Astrocyte (in vitro differentiated cells and primary cell): ENCODE results near the gene KERA. TPM values are rescaled to one million over a fixed set of nuclear protein-coding genes. Genes with fewer than 3 reads are reported as not detected.

Experiments used
- DNase-seq: peaks from one replicate; pipeline ENCODE4 v3.0.0-alpha.2; 2010; ENCODE audit warnings: low read depth
- FAIRE-seq: peaks from 2 replicates; lab custom pipeline; 2011; peaks lifted over from hg19 to GRCh38; lab: Jason Lieb, UNC
- H2AFZ ChIP-seq: 2 replicates; pipeline ENCODE4 v1.6.0; 2012; ENCODE audit warnings: low read depth, low read length, inconsistent platforms
- H3K27ac ChIP-seq: 2 replicates; pipeline ENCODE4 v1.5.1; 2011; ENCODE audit warnings: low read depth, low read length, inconsistent platforms
- H3K27me3 ChIP-seq: 2 replicates; pipeline ENCODE4 v1.6.0; 2011; ENCODE audit warnings: low read length, inconsistent platforms; ENCODE audit not compliant: insufficient read depth
- H3K36me3 ChIP-seq: 2 replicates; pipeline ENCODE4 v1.5.1; 2011; ENCODE audit warnings: low read length, inconsistent platforms; ENCODE audit not compliant: insufficient read depth
- H3K4me1 ChIP-seq: 2 replicates; pipeline ENCODE4 v1.5.1; 2011; ENCODE audit warnings: low read length, inconsistent platforms; ENCODE audit not compliant: insufficient read depth
- H3K4me2 ChIP-seq: 2 replicates; pipeline ENCODE4 v1.6.0; 2012; ENCODE audit warnings: low read length, inconsistent platforms
- H3K4me3 ChIP-seq: 2 replicates; pipeline ENCODE4 v1.5.1; 2011; ENCODE audit warnings: low read depth, mild to moderate bottlenecking, low read length, inconsistent platforms; ENCODE audit not compliant: insufficient read depth
- H3K79me2 ChIP-seq: 2 replicates; pipeline ENCODE4 v1.6.0; 2012; ENCODE audit warnings: mild to moderate bottlenecking, low read length, inconsistent platforms; ENCODE audit not compliant: insufficient read depth
- H3K9ac ChIP-seq: 2 replicates; pipeline ENCODE4 v1.6.0; 2012; ENCODE audit warnings: mild to moderate bottlenecking, low read length, inconsistent platforms
- H3K9me3 ChIP-seq: 2 replicates; pipeline ENCODE4 v1.5.1; 2012; ENCODE audit warnings: low read depth, mild to moderate bottlenecking, low read length, inconsistent platforms; ENCODE audit not compliant: insufficient read depth
- H4K20me1 ChIP-seq: 2 replicates; pipeline ENCODE4 v1.6.0; 2012; ENCODE audit warnings: low read length, inconsistent platforms; ENCODE audit not compliant: insufficient read depth
- H3K27ac Mint-ChIP-seq: one replicate; pipeline ENCODE4 v1.8.0; 2021; ENCODE audit warnings: mild to moderate bottlenecking, mixed read lengths; ENCODE audit not compliant: unreplicated experiment
- H3K27me3 Mint-ChIP-seq: one replicate; pipeline ENCODE4 v1.8.0; 2021; ENCODE audit warnings: low read depth, mixed read lengths; ENCODE audit not compliant: unreplicated experiment
- H3K36me3 Mint-ChIP-seq: one replicate; pipeline ENCODE4 v1.8.0; 2021; ENCODE audit warnings: low read depth, mixed read lengths; ENCODE audit not compliant: unreplicated experiment
- H3K4me1 Mint-ChIP-seq: one replicate; pipeline ENCODE4 v1.8.0; 2021; ENCODE audit warnings: low read depth, mixed read lengths; ENCODE audit not compliant: unreplicated experiment
- H3K4me3 Mint-ChIP-seq: one replicate; pipeline ENCODE4 v1.8.0; 2021; ENCODE audit warnings: mild to moderate bottlenecking, moderate library complexity, mixed read lengths; ENCODE audit not compliant: unreplicated experiment
- H3K9me3 Mint-ChIP-seq: one replicate; pipeline ENCODE4 v1.8.0; 2021; ENCODE audit warnings: mild to moderate bottlenecking, mixed read lengths; ENCODE audit not compliant: unreplicated experiment
- CTCF ChIP-seq: IDR thresholded peaks from 2 replicates; pipeline ENCODE4 v1.5.1; 2011; ENCODE audit warnings: low read depth, mild to moderate bottlenecking, inconsistent platforms, low read length, moderate library complexity; ENCODE audit not compliant: insufficient read depth
- EZH2 ChIP-seq: IDR thresholded peaks from 2 replicates; pipeline ENCODE4 v1.6.1; 2012; ENCODE audit warnings: mild to moderate bottlenecking, low read length, inconsistent platforms; ENCODE audit not compliant: insufficient read depth
- total RNA-seq: library from RNA; stranded (reverse); gene quantifications from 2 replicates; pipeline ENCODE4 v1.2.1, GENCODE V29; 2021

KERA gene
- total RNA-seq, 1 donor from 2014 or later: not detected

DNA sequence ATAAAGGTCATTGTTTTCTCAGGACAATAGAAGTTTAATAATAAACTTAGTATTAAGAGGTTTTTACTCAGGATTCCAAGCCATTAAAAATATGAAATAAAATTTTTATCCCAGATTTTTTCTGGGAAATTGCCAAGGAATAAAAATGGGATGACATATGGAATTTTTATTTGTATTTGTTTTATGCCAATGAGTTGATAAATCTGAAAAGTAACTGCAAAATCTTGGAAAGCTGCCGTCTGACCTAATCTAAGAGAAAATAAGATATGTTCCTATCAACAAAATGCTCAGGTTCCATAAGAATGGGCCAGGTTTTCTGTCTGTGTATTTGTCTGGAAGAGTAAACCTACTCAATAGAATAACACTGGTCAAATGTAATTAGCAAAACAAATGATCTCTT lies 22.2 kb upstream of the KERA start:
- H4K20me1 ChIP-seq: no peaks in the 10 kb centered on the region
- H3K4me3 Mint-ChIP-seq: no peak overlapping the region

DNA sequence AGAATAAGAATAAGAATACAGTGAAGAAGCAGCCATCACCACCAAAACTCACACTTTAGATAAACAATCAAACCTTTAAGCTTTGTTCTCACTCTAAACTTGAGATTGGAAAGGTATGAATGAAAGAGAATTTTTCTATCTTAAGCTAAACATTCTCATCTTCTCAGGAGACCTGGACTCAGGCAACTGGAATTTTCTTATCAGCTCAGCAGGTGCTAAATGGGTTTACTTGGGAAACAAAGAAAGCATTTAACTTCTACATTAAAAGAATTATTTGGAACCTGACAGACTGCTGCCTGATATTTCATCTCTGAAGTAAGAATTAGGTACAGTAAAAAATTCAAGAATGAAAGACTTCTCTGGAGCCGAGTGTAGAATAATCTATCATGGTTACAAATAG lies 20.7 kb upstream of the KERA start:
- no peak overlapping the region for H3K4me3 ChIP-seq
- no peak overlapping the region for H3K4me3 Mint-ChIP-seq

More for the DNA sequence above, 22.2 kb upstream of the KERA start:
- H3K36me3 ChIP-seq: no peaks in the 10 kb centered on the region
- no peak for DNase-seq
- H3K9me3 Mint-ChIP-seq: no peaks in the 10 kb centered on the region
- no peak overlapping the region for H2AFZ ChIP-seq
- no peak overlapping the region for H3K4me2 ChIP-seq
- peaks cover 4% of the 10 kb centered on the region for H3K4me1 Mint-ChIP-seq
- H3K27me3 ChIP-seq: no peaks in the 10 kb centered on the region
- no peak overlapping the region for H3K27ac ChIP-seq
- no peaks in the 10 kb centered on the region for H3K9me3 ChIP-seq
- no peaks in the 10 kb centered on the region for H3K79me2 ChIP-seq
- H3K27me3 Mint-ChIP-seq: no peaks in the 10 kb centered on the region
- H3K4me3 ChIP-seq: no peak overlapping the region
- TF ChIP-seq EZH2 (no peak), CTCF (no peak)
- H3K36me3 Mint-ChIP-seq: no peaks in the 10 kb centered on the region
- H3K9ac ChIP-seq: no peak overlapping the region
- no peaks in the 10 kb centered on the region for H3K4me1 ChIP-seq
- no peak overlapping the region for H3K27ac Mint-ChIP-seq
- no peak for FAIRE-seq

More for the DNA sequence above, 20.7 kb upstream of the KERA start:
- Histone ChIP-seq H3K36me3 (no peaks in the 10 kb centered on the region), H2AFZ (no peak overlapping the region), H3K9ac (no peak overlapping the region), H3K9me3 (no peaks in the 10 kb centered on the region), H4K20me1 (no peaks in the 10 kb centered on the region), H3K4me2 (no peak overlapping the region), H3K27me3 (no peaks in the 10 kb centered on the region), H3K79me2 (no peaks in the 10 kb centered on the region), H3K27ac (no peak overlapping the region), H3K4me1 (no peaks in the 10 kb centered on the region)
- TF ChIP-seq CTCF (no peak), EZH2 (no peak)
- H3K36me3 Mint-ChIP-seq: no peaks in the 10 kb centered on the region
- DNase-seq (peak; percentile 28), FAIRE-seq (no peak)
- H3K4me1 Mint-ChIP-seq: peaks cover 4% of the 10 kb centered on the region
- no peaks in the 10 kb centered on the region for H3K27me3 Mint-ChIP-seq
- H3K9me3 Mint-ChIP-seq: no peaks in the 10 kb centered on the region
- H3K27ac Mint-ChIP-seq: no peak overlapping the region
